DND-41 (cell line): Measurements from ENCODE around the gene ALDH3A1.

Source experiments
- ATAC-seq: fragments of 200-7000 bp; cut with Tn5 transposase; 3 replicates; pipeline ENCODE4 v1.9.1; 2021; ENCODE audit warnings: low read depth; ENCODE audit not compliant: insufficient read depth
- DNase-seq: peaks from one replicate; pipeline ENCODE4 v3.0.0-alpha.2; 2020
- H2AFZ ChIP-seq: 2 replicates; pipeline ENCODE4 v1.6.0; 2012; ENCODE audit warnings: low read depth, low read length
- H3K27ac ChIP-seq: 2 replicates; pipeline ENCODE4 v1.5.1; 2012; ENCODE audit warnings: low read length, inconsistent platforms
- H3K27me3 ChIP-seq: fragments of 200-600 bp; sonication (generic); 2 replicates; pipeline ENCODE4 v1.6.0; 2012; ENCODE audit warnings: low read length, mild to moderate bottlenecking, inconsistent platforms; ENCODE audit not compliant: insufficient read depth, poor library complexity
- H3K36me3 ChIP-seq: 2 replicates; pipeline ENCODE4 v1.5.1; 2012; ENCODE audit warnings: low read length, inconsistent platforms; ENCODE audit not compliant: insufficient read depth
- H3K4me1 ChIP-seq: 2 replicates; pipeline ENCODE4 v1.5.1; 2012; ENCODE audit warnings: mild to moderate bottlenecking, low read length; ENCODE audit not compliant: insufficient read depth
- H3K4me2 ChIP-seq: 2 replicates; pipeline ENCODE4 v1.6.0; 2012; ENCODE audit warnings: mild to moderate bottlenecking, moderate library complexity, low read length, inconsistent platforms; ENCODE audit not compliant: insufficient read depth
- H3K4me3 ChIP-seq, 2 experiments: fragments of 200-600 bp in 1 of 2; shearing (Covaris generic) in 1 of 2; 2 replicates each; pipeline ENCODE4 v1.5.1; 2012 to 2016; ENCODE audit warnings: inconsistent platforms in 2 of 2, low read length in 2 of 2, mild to moderate bottlenecking in 2 of 2, low read depth in 1 of 2, moderate library complexity in 1 of 2
- H3K79me2 ChIP-seq: 2 replicates; pipeline ENCODE4 v1.6.0; 2012; ENCODE audit warnings: low read length, inconsistent platforms; ENCODE audit not compliant: insufficient read depth
- H3K9ac ChIP-seq: 2 replicates; pipeline ENCODE4 v1.6.0; 2012; ENCODE audit warnings: low read depth, mild to moderate bottlenecking, inconsistent platforms, low read length, moderate library complexity
- H3K9me3 ChIP-seq: 2 replicates; pipeline ENCODE4 v1.5.1; 2012; ENCODE audit warnings: low read length, moderate library complexity, mild to moderate bottlenecking, inconsistent platforms; ENCODE audit not compliant: insufficient read depth, severe bottlenecking
- H4K20me1 ChIP-seq: 2 replicates; pipeline ENCODE4 v1.6.0; 2012; ENCODE audit warnings: low read length; ENCODE audit not compliant: insufficient read depth
- CTCF ChIP-seq: IDR thresholded peaks from 2 replicates; pipeline ENCODE4 v1.5.1; 2012; ENCODE audit warnings: borderline replicate concordance, low read length, moderate library complexity, mild to moderate bottlenecking; ENCODE audit not compliant: poor library complexity, severe bottlenecking; ENCODE audit errors: extremely low read depth
- EZH2 ChIP-seq: IDR thresholded peaks from 3 replicates; pipeline ENCODE4 v1.6.1; 2012; ENCODE audit warnings: borderline replicate concordance, low read depth, mild to moderate bottlenecking, moderate library complexity, low read length, inconsistent platforms; ENCODE audit not compliant: severe bottlenecking

The ALDH3A1 gene

DNA sequence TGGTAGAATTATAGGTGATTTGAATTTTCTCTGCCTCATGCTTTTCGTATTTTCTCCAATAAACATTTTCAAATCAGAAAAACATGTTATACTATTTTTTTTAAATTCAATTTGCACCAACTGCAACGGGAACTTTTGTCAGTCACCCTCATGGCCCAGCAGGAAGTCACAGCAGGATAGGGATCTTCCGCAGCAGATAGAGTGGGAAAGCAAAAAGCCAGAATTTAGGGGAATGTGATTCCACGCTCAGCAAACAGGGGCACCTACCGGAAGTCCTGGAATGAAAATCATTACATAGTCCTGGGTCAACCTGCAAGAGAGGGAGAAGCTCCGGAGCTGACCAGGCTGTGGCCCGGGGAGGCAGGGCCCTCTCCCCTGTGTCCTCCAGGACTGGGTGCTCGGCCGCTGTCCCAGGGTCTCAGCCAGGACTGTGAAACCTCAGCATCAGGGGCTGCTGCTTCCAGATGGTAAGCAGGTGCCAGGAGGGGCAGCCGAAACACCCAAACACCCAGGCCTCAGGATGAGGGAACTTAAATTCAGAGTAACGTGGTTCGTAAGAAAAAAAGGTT, 35.6 kb downstream of the ALDH3A1 start:
- Histone ChIP-seq H3K27me3 (peaks cover 8% of the 10 kb centered on the region), H2AFZ (no peak overlapping the region), H4K20me1 (no peaks in the 10 kb centered on the region), H3K36me3 (no peaks in the 10 kb centered on the region), H3K9ac (no peak overlapping the region), H3K4me1 (no peaks in the 10 kb centered on the region), H3K4me2 (no peak overlapping the region), H3K9me3 (no peaks in the 10 kb centered on the region), H3K79me2 (no peaks in the 10 kb centered on the region), H3K4me3 (no peak overlapping the region), H3K27ac (no peak overlapping the region)
- DNase-seq, result no peak
- no peak for ATAC-seq
- TF ChIP-seq CTCF (no peak), EZH2 (no peak)

DNA sequence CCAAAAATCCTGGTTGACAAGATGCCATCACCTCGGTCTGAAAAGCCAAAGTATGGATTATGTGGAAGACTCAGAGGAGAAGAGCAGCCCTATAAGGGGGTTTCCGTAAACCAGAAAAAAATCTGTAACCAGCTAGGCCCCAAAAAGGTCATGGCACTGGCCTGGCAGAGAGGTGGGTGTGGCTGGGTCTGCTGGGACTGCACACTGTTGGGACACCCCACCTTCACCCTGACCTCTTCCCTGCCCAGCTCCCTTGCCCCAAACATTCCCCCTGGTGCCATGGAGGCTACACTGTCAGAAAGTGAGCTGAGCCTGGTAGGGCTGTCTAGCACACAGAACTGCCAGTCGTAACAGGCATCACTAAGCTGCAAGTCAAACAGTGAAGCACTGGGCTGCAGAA, 38.3 kb downstream of the ALDH3A1 start:
- TF ChIP-seq CTCF (no peak), EZH2 (no peak)
- Histone ChIP-seq H3K9me3 (no peaks in the 10 kb centered on the region), H3K4me1 (no peaks in the 10 kb centered on the region), H2AFZ (no peak overlapping the region), H3K79me2 (no peaks in the 10 kb centered on the region), H3K36me3 (no peaks in the 10 kb centered on the region), H3K27ac (no peak overlapping the region), H3K4me3 (no peak overlapping the region), H4K20me1 (no peaks in the 10 kb centered on the region), H3K4me2 (no peak overlapping the region), H3K27me3 (peaks cover 8% of the 10 kb centered on the region), H3K9ac (no peak overlapping the region)
- no peak for DNase-seq
- no peak for ATAC-seq

- Histone ChIP-seq H2AFZ (no peak overlapping the region), H4K20me1 (no peaks in the 10 kb centered on the region), H3K79me2 (no peaks in the 10 kb centered on the region), H3K4me2 (no peak overlapping the region), H3K9ac (no peak overlapping the region), H3K36me3 (no peaks in the 10 kb centered on the region), H3K9me3 (no peaks in the 10 kb centered on the region), H3K4me1 (no peaks in the 10 kb centered on the region), H3K4me3 (no peak overlapping the region), H3K27ac (no peak overlapping the region), H3K27me3 (peaks cover 8% of the 10 kb centered on the region)
- TF ChIP-seq CTCF (no peak), EZH2 (no peak)
- no peak for ATAC-seq
- DNase-seq, result no peak
Measured at GRCh38 chr17:19708431-19709175, 39.5 kb downstream of the ALDH3A1 start.
